ENCODE results near the gene RSL24D1. TPM values are rescaled to one million over a fixed set of nuclear protein-coding genes. Genes with fewer than 3 reads are reported as not detected.

RSL24D1 gene
- total RNA-seq, 1 experiment from 2014 or later = 115 TPM

- no peaks in the 10 kb centered on the region; the same call in none of the 2 replicates for H3K27me3 Mint-ChIP-seq (ENCODE audit: low read depth)
- peaks cover 13% of the 10 kb centered on the region for H3K9me3 Mint-ChIP-seq
- no peak for DNase-seq (ENCODE audit: low spot score)
- H3K4me3 Mint-ChIP-seq = peak overlapping the region; percentile 35
- H3K36me3 Mint-ChIP-seq = peaks cover 13% of the 10 kb centered on the region
- H3K4me1 Mint-ChIP-seq = peaks cover 2% of the 10 kb centered on the region; the same call in 1 of the 2 replicates
- CTCF ChIA-PET = no interaction called here
- POLR2A ChIA-PET = no interaction called here
- ATAC-seq = no peak
- TF ChIP-seq JUN (CRISPR knock-in tag; IDR thresholded peaks at IDR 0.05) (no peak), JAZF1 (CRISPR knock-in tag; IDR thresholded peaks at IDR 0.05) (no peak), USF1 (CRISPR knock-in tag; IDR thresholded peaks at IDR 0.05) (no peak), ATF1 (CRISPR knock-in tag; IDR thresholded peaks at IDR 0.05) (no peak), ELF4 (CRISPR knock-in tag; IDR thresholded peaks at IDR 0.05; ENCODE audit: low read depth) (no peak), NFATC4 (CRISPR knock-in tag; IDR thresholded peaks at IDR 0.05) (no peak), NFYB (CRISPR knock-in tag; conservative IDR thresholded peaks at IDR 0.05; ENCODE audit: low read depth) (no peak), CREB1 (CRISPR knock-in tag; IDR thresholded peaks at IDR 0.05) (no peak), ZNF396 (CRISPR knock-in tag; IDR thresholded peaks at IDR 0.05; ENCODE audit: borderline replicate concordance) (no peak), ZNF263 (CRISPR knock-in tag; IDR thresholded peaks at IDR 0.05; ENCODE audit: low read depth) (no peak), ZNF671 (CRISPR knock-in tag; IDR thresholded peaks at IDR 0.05) (no peak)
- TF ChIP-seq, protein P1, sequence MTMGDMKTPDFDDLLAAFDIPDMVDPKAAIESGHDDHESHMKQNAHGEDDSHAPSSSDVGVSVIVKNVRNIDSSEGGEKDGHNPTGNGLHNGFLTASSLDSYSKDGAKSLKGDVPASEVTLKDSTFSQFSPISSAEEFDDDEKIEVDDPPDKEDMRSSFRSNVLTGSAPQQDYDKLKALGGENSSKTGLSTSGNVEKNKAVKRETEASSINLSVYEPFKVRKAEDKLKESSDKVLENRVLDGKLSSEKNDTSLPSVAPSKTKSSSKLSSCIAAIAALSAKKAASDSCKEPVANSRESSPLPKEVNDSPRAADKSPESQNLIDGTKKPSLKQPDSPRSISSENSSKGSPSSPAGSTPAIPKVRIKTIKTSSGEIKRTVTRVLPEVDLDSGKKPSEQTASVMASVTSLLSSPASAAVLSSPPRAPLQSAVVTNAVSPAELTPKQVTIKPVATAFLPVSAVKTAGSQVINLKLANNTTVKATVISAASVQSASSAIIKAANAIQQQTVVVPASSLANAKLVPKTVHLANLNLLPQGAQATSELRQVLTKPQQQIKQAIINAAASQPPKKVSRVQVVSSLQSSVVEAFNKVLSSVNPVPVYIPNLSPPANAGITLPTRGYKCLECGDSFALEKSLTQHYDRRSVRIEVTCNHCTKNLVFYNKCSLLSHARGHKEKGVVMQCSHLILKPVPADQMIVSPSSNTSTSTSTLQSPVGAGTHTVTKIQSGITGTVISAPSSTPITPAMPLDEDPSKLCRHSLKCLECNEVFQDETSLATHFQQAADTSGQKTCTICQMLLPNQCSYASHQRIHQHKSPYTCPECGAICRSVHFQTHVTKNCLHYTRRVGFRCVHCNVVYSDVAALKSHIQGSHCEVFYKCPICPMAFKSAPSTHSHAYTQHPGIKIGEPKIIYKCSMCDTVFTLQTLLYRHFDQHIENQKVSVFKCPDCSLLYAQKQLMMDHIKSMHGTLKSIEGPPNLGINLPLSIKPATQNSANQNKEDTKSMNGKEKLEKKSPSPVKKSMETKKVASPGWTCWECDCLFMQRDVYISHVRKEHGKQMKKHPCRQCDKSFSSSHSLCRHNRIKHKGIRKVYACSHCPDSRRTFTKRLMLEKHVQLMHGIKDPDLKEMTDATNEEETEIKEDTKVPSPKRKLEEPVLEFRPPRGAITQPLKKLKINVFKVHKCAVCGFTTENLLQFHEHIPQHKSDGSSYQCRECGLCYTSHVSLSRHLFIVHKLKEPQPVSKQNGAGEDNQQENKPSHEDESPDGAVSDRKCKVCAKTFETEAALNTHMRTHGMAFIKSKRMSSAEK (CRISPR knock-in tag; IDR thresholded peaks at IDR 0.05; ENCODE audit: borderline replicate concordance) = no peak
- TF ChIP-seq, protein P2, sequence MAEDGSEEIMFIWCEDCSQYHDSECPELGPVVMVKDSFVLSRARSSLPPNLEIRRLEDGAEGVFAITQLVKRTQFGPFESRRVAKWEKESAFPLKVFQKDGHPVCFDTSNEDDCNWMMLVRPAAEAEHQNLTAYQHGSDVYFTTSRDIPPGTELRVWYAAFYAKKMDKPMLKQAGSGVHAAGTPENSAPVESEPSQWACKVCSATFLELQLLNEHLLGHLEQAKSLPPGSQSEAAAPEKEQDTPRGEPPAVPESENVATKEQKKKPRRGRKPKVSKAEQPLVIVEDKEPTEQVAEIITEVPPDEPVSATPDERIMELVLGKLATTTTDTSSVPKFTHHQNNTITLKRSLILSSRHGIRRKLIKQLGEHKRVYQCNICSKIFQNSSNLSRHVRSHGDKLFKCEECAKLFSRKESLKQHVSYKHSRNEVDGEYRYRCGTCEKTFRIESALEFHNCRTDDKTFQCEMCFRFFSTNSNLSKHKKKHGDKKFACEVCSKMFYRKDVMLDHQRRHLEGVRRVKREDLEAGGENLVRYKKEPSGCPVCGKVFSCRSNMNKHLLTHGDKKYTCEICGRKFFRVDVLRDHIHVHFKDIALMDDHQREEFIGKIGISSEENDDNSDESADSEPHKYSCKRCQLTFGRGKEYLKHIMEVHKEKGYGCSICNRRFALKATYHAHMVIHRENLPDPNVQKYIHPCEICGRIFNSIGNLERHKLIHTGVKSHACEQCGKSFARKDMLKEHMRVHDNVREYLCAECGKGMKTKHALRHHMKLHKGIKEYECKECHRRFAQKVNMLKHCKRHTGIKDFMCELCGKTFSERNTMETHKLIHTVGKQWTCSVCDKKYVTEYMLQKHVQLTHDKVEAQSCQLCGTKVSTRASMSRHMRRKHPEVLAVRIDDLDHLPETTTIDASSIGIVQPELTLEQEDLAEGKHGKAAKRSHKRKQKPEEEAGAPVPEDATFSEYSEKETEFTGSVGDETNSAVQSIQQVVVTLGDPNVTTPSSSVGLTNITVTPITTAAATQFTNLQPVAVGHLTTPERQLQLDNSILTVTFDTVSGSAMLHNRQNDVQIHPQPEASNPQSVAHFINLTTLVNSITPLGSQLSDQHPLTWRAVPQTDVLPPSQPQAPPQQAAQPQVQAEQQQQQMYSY (CRISPR knock-in tag; IDR thresholded peaks at IDR 0.05) = no peak
- TF ChIP-seq, protein P3, sequence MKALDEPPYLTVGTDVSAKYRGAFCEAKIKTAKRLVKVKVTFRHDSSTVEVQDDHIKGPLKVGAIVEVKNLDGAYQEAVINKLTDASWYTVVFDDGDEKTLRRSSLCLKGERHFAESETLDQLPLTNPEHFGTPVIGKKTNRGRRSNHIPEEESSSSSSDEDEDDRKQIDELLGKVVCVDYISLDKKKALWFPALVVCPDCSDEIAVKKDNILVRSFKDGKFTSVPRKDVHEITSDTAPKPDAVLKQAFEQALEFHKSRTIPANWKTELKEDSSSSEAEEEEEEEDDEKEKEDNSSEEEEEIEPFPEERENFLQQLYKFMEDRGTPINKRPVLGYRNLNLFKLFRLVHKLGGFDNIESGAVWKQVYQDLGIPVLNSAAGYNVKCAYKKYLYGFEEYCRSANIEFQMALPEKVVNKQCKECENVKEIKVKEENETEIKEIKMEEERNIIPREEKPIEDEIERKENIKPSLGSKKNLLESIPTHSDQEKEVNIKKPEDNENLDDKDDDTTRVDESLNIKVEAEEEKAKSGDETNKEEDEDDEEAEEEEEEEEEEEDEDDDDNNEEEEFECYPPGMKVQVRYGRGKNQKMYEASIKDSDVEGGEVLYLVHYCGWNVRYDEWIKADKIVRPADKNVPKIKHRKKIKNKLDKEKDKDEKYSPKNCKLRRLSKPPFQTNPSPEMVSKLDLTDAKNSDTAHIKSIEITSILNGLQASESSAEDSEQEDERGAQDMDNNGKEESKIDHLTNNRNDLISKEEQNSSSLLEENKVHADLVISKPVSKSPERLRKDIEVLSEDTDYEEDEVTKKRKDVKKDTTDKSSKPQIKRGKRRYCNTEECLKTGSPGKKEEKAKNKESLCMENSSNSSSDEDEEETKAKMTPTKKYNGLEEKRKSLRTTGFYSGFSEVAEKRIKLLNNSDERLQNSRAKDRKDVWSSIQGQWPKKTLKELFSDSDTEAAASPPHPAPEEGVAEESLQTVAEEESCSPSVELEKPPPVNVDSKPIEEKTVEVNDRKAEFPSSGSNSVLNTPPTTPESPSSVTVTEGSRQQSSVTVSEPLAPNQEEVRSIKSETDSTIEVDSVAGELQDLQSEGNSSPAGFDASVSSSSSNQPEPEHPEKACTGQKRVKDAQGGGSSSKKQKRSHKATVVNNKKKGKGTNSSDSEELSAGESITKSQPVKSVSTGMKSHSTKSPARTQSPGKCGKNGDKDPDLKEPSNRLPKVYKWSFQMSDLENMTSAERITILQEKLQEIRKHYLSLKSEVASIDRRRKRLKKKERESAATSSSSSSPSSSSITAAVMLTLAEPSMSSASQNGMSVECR (CRISPR knock-in tag; IDR thresholded peaks at IDR 0.05; ENCODE audit: borderline replicate concordance) = no peak
- TF ChIP-seq, protein P4, sequence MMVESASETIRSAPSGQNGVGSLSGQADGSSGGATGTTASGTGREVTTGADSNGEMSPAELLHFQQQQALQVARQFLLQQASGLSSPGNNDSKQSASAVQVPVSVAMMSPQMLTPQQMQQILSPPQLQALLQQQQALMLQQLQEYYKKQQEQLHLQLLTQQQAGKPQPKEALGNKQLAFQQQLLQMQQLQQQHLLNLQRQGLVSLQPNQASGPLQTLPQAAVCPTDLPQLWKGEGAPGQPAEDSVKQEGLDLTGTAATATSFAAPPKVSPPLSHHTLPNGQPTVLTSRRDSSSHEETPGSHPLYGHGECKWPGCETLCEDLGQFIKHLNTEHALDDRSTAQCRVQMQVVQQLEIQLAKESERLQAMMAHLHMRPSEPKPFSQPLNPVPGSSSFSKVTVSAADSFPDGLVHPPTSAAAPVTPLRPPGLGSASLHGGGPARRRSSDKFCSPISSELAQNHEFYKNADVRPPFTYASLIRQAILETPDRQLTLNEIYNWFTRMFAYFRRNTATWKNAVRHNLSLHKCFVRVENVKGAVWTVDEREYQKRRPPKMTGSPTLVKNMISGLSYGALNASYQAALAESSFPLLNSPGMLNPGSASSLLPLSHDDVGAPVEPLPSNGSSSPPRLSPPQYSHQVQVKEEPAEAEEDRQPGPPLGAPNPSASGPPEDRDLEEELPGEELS (CRISPR knock-in tag; IDR thresholded peaks at IDR 0.05) = no peak
- TF ChIP-seq, protein P5, sequence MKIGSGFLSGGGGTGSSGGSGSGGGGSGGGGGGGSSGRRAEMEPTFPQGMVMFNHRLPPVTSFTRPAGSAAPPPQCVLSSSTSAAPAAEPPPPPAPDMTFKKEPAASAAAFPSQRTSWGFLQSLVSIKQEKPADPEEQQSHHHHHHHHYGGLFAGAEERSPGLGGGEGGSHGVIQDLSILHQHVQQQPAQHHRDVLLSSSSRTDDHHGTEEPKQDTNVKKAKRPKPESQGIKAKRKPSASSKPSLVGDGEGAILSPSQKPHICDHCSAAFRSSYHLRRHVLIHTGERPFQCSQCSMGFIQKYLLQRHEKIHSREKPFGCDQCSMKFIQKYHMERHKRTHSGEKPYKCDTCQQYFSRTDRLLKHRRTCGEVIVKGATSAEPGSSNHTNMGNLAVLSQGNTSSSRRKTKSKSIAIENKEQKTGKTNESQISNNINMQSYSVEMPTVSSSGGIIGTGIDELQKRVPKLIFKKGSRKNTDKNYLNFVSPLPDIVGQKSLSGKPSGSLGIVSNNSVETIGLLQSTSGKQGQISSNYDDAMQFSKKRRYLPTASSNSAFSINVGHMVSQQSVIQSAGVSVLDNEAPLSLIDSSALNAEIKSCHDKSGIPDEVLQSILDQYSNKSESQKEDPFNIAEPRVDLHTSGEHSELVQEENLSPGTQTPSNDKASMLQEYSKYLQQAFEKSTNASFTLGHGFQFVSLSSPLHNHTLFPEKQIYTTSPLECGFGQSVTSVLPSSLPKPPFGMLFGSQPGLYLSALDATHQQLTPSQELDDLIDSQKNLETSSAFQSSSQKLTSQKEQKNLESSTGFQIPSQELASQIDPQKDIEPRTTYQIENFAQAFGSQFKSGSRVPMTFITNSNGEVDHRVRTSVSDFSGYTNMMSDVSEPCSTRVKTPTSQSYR (CRISPR knock-in tag; IDR thresholded peaks at IDR 0.05) = no peak
- H3K27ac Mint-ChIP-seq = no peak overlapping the region
Observed at GRCh38 chr15:55198706-55199105, 2.0 kb upstream of the RSL24D1 start.

Data from WTC11 (cell line).